GM12874 (cell line): Measurements from ENCODE around the gene CSK.

ENCODE experiments used
- CTCF ChIP-seq: IDR thresholded peaks from 2 replicates; pipeline ENCODE4 v1.5.1; 2011; ENCODE audit warnings: low read depth, mild to moderate bottlenecking, control low read depth, low read length, moderate library complexity; ENCODE audit not compliant: insufficient read depth

The CSK gene

GRCh38 chr15:74843891-74844299 lies 62.0 kb downstream of the CSK start:
- TF ChIP-seq CTCF, result no peak

GRCh38 chr15:74844319-74845207 lies 62.7 kb downstream of the CSK start:
- no peak for TF ChIP-seq CTCF

- no peak for TF ChIP-seq CTCF
Observed at GRCh38 chr15:74845208-74845568, 63.3 kb downstream of the CSK start.

- TF ChIP-seq CTCF, result no peak
Observed at GRCh38 chr15:74845581-74845980, 63.7 kb downstream of the CSK start.

- TF ChIP-seq CTCF, result no peak
Observed at GRCh38 chr15:74847432-74847831, 65.6 kb downstream of the CSK start.

GRCh38 chr15:74850393-74850792 lies 68.5 kb downstream of the CSK start:
- no peak for TF ChIP-seq CTCF

- TF ChIP-seq CTCF, result no peak
Observed at GRCh38 chr15:74851960-74852359, 70.1 kb downstream of the CSK start.
